Midbrain (tissue), 1 donor: Measurements from ENCODE around the gene GPR107.

Experiments
- DNase-seq: peaks from one replicate; lab custom pipeline; 2025; lab: John Stamatoyannopoulos, UW

The GPR107 gene

GRCh38 chr9:130110166-130110565, 56.5 kb downstream of the GPR107 start:
- no peak for DNase-seq

GRCh38 chr9:130110596-130111021, 56.9 kb downstream of the GPR107 start:
- no peak for DNase-seq

- DNase-seq = no peak
Observed at GRCh38 chr9:130111786-130112537, 58.3 kb downstream of the GPR107 start.

- DNase-seq = no peak
Observed at GRCh38 chr9:130112538-130113151, 58.9 kb downstream of the GPR107 start.

GRCh38 chr9:130114741-130115140, 61.0 kb downstream of the GPR107 start:
- no peak for DNase-seq

GRCh38 chr9:130116346-130116745, 62.6 kb downstream of the GPR107 start:
- DNase-seq = no peak

GRCh38 chr9:130117376-130117775, 63.7 kb downstream of the GPR107 start:
- DNase-seq = no peak

- DNase-seq = no peak
Observed at GRCh38 chr9:130117816-130118632, 64.3 kb downstream of the GPR107 start.

- no peak for DNase-seq
Observed at GRCh38 chr9:130118841-130119518, 65.3 kb downstream of the GPR107 start.

GRCh38 chr9:130119519-130120298, 66.0 kb downstream of the GPR107 start:
- no peak for DNase-seq

- no peak for DNase-seq
Observed at GRCh38 chr9:130120299-130120587, 66.5 kb downstream of the GPR107 start.

GRCh38 chr9:130120832-130121231, 67.1 kb downstream of the GPR107 start:
- DNase-seq = no peak

GRCh38 chr9:130122456-130122855, 68.8 kb downstream of the GPR107 start:
- DNase-seq = no peak

GRCh38 chr9:130124085-130124860, 70.6 kb downstream of the GPR107 start:
- no peak for DNase-seq

- no peak for DNase-seq
Observed at GRCh38 chr9:130126721-130127433, 73.2 kb downstream of the GPR107 start.

GRCh38 chr9:130128251-130128650, 74.5 kb downstream of the GPR107 start:
- no peak for DNase-seq

GRCh38 chr9:130128733-130129431, 75.2 kb downstream of the GPR107 start:
- DNase-seq = peak; percentile 33

- peak; percentile 33 for DNase-seq
Observed at GRCh38 chr9:130129432-130130061, 75.8 kb downstream of the GPR107 start.

GRCh38 chr9:130132746-130133145, 79.0 kb downstream of the GPR107 start:
- DNase-seq = no peak
